SK-N-SH treated with all-trans-retinoic acid at 6 μM for 48 hours (cell line): ENCODE results near the gene LOX.

Source experiments
- ATAC-seq: fragments of 200-7000 bp; cut with Tn5 transposase; 3 replicates; pipeline ENCODE4 v1.9.1; 2020; ENCODE audit warnings: mild to moderate bottlenecking, moderate library complexity
- ARNTL ChIP-seq: fragments of 450-650 bp; formaldehyde crosslinking; IDR thresholded peaks from 2 replicates; pipeline ENCODE4 v1.5.0; 2020; ENCODE audit warnings: low read depth, mild to moderate bottlenecking, moderate library complexity, borderline replicate concordance
- BACH2 ChIP-seq: fragments of 250-450 bp; sonication (Bioruptor Pico); IDR thresholded peaks from 2 replicates; pipeline ENCODE4 v1.9.0; 2021; ENCODE audit warnings: mild to moderate bottlenecking, borderline replicate concordance
- CSDC2 ChIP-seq: fragments of 250-450 bp; sonication (Bioruptor Pico); IDR thresholded peaks from 2 replicates; pipeline ENCODE4 v1.5.0; 2020; ENCODE audit warnings: mild to moderate bottlenecking, moderate library complexity
- GLIS3 ChIP-seq: fragments of 250-450 bp; sonication (Bioruptor Pico); IDR thresholded peaks from 2 replicates; pipeline ENCODE4 v1.5.0; 2020; ENCODE audit warnings: mild to moderate bottlenecking, moderate library complexity
- ISL1 ChIP-seq: fragments of 250-450 bp; sonication (Bioruptor Pico); IDR thresholded peaks from 2 replicates; pipeline ENCODE4 v2.1.2; 2022; ENCODE audit warnings: mild to moderate bottlenecking, moderate library complexity
- OSR1 ChIP-seq: fragments of 250-450 bp; sonication (Bioruptor Pico); IDR thresholded peaks from 2 replicates; pipeline ENCODE4 v1.8.0; 2022; ENCODE audit warnings: moderate library complexity, mild to moderate bottlenecking, inconsistent platforms
- PPARA ChIP-seq: fragments of 250-450 bp; sonication (Bioruptor Pico); IDR thresholded peaks from 2 replicates; pipeline ENCODE4 v1.5.0; 2020; ENCODE audit warnings: mild to moderate bottlenecking, borderline replicate concordance
- RARB ChIP-seq: fragments of 250-450 bp; sonication (Bioruptor Pico); IDR thresholded peaks from 2 replicates; pipeline ENCODE4 v1.8.0; 2021; ENCODE audit warnings: mild to moderate bottlenecking, moderate library complexity
- SNAI2 ChIP-seq: fragments of 250-450 bp; sonication (Bioruptor Pico); IDR thresholded peaks from 2 replicates; pipeline ENCODE4 v1.5.0; 2020; ENCODE audit warnings: mild to moderate bottlenecking, moderate library complexity
- TCF4 ChIP-seq: fragments of 250-450 bp; sonication (Bioruptor Pico); IDR thresholded peaks from 2 replicates; pipeline ENCODE4 v1.8.0; 2021; ENCODE audit warnings: mild to moderate bottlenecking, moderate library complexity, borderline replicate concordance
- ZC3H10 ChIP-seq: fragments of 250-450 bp; sonication (Bioruptor Pico); IDR thresholded peaks from 2 replicates; pipeline ENCODE4 v1.5.1; 2021; ENCODE audit warnings: mild to moderate bottlenecking, moderate library complexity
- ZFP3 ChIP-seq: fragments of 250-450 bp; sonication (Bioruptor Pico); IDR thresholded peaks from 2 replicates; pipeline ENCODE4 v1.5.0; 2020; ENCODE audit warnings: mild to moderate bottlenecking, moderate library complexity
- ZFP30 ChIP-seq: fragments of 450-650 bp; formaldehyde crosslinking; IDR thresholded peaks from 2 replicates; pipeline ENCODE4 v1.5.0; 2022; ENCODE audit warnings: mild to moderate bottlenecking, moderate library complexity
- ZNF565 ChIP-seq: fragments of 450-650 bp; formaldehyde crosslinking; conservative IDR thresholded peaks from 2 replicates; pipeline ENCODE4 v1.5.0; 2020; ENCODE audit warnings: low read depth, mild to moderate bottlenecking, moderate library complexity
- ZNF70 ChIP-seq: fragments of 450-650 bp; formaldehyde crosslinking; IDR thresholded peaks from 2 replicates; pipeline ENCODE4 v1.5.0; 2020; ENCODE audit warnings: mild to moderate bottlenecking, moderate library complexity
- ZNF8 ChIP-seq: fragments of 450-650 bp; formaldehyde crosslinking; IDR thresholded peaks from 2 replicates; pipeline ENCODE4 v1.5.0; 2020; ENCODE audit warnings: mild to moderate bottlenecking, moderate library complexity
- TF ChIP-seq, protein P1 (sequence below): fragments of 250-450 bp; sonication (Bioruptor Pico); IDR thresholded peaks from 2 replicates; pipeline ENCODE4 v1.8.0; 2021; ENCODE audit warnings: low read depth, mild to moderate bottlenecking, moderate library complexity, borderline replicate concordance
- TF ChIP-seq, protein P2 (sequence below): fragments of 250-450 bp; sonication (Bioruptor Pico); IDR thresholded peaks from 2 replicates; pipeline ENCODE4 v1.8.0; 2020; ENCODE audit warnings: mild to moderate bottlenecking, moderate library complexity, borderline replicate concordance
- TF ChIP-seq, protein P3 (sequence below): fragments of 250-450 bp; sonication (Bioruptor Pico); IDR thresholded peaks from 2 replicates; pipeline ENCODE4 v1.5.0; 2020; ENCODE audit warnings: mild to moderate bottlenecking, moderate library complexity
- TF ChIP-seq, protein P4 (sequence below): fragments of 250-450 bp; sonication (Bioruptor Pico); IDR thresholded peaks from 2 replicates; pipeline ENCODE4 v1.5.1; 2021; ENCODE audit warnings: mild to moderate bottlenecking, moderate library complexity
- TF ChIP-seq, protein P5 (sequence below): fragments of 250-450 bp; sonication (Bioruptor Pico); IDR thresholded peaks from 2 replicates; pipeline ENCODE4 v1.5.1; 2020; ENCODE audit warnings: low read depth, mild to moderate bottlenecking, moderate library complexity

The LOX gene

DNA sequence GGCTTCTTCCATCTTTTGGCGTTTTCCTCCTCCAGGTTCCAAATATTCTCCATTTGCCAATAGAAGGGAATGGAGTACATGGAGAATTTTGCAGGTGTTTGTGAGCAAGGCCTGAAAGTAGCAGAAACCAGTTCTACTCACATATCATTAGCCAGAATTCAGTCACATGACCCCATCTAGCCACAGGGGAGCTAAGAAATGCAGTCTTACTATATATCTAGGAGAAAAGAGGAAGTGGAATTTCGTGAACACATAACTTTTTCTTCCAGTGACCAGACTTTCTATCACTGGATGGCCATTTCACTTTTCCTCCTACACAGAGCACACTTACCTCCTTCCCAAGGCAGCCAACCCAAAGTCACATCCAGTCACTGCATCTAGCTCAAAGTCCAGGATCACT, 55.1 kb downstream of the LOX start:
- no peak for ATAC-seq
- TF ChIP-seq, protein P1, sequence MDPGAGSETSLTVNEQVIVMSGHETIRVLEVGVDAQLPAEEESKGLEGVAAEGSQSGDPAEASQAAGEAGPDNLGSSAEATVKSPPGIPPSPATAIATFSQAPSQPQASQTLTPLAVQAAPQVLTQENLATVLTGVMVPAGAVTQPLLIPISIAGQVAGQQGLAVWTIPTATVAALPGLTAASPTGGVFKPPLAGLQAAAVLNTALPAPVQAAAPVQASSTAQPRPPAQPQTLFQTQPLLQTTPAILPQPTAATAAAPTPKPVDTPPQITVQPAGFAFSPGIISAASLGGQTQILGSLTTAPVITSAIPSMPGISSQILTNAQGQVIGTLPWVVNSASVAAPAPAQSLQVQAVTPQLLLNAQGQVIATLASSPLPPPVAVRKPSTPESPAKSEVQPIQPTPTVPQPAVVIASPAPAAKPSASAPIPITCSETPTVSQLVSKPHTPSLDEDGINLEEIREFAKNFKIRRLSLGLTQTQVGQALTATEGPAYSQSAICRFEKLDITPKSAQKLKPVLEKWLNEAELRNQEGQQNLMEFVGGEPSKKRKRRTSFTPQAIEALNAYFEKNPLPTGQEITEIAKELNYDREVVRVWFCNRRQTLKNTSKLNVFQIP = no peak
- no peak for TF ChIP-seq ARNTL (CRISPR knock-in tag)
- TF ChIP-seq TCF4 = no peak
- no peak for TF ChIP-seq SNAI2 (CRISPR knock-in tag)
- no peak for TF ChIP-seq BACH2 (CRISPR knock-in tag)
- no peak for TF ChIP-seq ZC3H10
- TF ChIP-seq OSR1 (CRISPR knock-in tag) = no peak
- TF ChIP-seq PPARA (CRISPR knock-in tag) = no peak
- TF ChIP-seq, protein P2, sequence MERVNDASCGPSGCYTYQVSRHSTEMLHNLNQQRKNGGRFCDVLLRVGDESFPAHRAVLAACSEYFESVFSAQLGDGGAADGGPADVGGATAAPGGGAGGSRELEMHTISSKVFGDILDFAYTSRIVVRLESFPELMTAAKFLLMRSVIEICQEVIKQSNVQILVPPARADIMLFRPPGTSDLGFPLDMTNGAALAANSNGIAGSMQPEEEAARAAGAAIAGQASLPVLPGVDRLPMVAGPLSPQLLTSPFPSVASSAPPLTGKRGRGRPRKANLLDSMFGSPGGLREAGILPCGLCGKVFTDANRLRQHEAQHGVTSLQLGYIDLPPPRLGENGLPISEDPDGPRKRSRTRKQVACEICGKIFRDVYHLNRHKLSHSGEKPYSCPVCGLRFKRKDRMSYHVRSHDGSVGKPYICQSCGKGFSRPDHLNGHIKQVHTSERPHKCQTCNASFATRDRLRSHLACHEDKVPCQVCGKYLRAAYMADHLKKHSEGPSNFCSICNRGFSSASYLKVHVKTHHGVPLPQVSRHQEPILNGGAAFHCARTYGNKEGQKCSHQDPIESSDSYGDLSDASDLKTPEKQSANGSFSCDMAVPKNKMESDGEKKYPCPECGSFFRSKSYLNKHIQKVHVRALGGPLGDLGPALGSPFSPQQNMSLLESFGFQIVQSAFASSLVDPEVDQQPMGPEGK (CRISPR knock-in tag) = no peak
- TF ChIP-seq, protein P3, sequence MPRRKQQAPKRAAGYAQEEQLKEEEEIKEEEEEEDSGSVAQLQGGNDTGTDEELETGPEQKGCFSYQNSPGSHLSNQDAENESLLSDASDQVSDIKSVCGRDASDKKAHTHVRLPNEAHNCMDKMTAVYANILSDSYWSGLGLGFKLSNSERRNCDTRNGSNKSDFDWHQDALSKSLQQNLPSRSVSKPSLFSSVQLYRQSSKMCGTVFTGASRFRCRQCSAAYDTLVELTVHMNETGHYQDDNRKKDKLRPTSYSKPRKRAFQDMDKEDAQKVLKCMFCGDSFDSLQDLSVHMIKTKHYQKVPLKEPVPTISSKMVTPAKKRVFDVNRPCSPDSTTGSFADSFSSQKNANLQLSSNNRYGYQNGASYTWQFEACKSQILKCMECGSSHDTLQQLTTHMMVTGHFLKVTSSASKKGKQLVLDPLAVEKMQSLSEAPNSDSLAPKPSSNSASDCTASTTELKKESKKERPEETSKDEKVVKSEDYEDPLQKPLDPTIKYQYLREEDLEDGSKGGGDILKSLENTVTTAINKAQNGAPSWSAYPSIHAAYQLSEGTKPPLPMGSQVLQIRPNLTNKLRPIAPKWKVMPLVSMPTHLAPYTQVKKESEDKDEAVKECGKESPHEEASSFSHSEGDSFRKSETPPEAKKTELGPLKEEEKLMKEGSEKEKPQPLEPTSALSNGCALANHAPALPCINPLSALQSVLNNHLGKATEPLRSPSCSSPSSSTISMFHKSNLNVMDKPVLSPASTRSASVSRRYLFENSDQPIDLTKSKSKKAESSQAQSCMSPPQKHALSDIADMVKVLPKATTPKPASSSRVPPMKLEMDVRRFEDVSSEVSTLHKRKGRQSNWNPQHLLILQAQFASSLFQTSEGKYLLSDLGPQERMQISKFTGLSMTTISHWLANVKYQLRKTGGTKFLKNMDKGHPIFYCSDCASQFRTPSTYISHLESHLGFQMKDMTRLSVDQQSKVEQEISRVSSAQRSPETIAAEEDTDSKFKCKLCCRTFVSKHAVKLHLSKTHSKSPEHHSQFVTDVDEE (CRISPR knock-in tag) = no peak
- TF ChIP-seq, protein P4, sequence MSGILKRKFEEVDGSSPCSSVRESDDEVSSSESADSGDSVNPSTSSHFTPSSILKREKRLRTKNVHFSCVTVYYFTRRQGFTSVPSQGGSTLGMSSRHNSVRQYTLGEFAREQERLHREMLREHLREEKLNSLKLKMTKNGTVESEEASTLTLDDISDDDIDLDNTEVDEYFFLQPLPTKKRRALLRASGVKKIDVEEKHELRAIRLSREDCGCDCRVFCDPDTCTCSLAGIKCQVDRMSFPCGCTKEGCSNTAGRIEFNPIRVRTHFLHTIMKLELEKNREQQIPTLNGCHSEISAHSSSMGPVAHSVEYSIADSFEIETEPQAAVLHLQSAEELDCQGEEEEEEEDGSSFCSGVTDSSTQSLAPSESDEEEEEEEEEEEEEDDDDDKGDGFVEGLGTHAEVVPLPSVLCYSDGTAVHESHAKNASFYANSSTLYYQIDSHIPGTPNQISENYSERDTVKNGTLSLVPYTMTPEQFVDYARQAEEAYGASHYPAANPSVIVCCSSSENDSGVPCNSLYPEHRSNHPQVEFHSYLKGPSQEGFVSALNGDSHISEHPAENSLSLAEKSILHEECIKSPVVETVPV (CRISPR knock-in tag) = no peak
- no peak for TF ChIP-seq ZFP3 (CRISPR knock-in tag)
- TF ChIP-seq ZNF8 (CRISPR knock-in tag) = no peak
- no peak for TF ChIP-seq ZNF70 (CRISPR knock-in tag)
- no peak for TF ChIP-seq CSDC2 (CRISPR knock-in tag)
- TF ChIP-seq ZNF565 (CRISPR knock-in tag) = no peak
- TF ChIP-seq ZFP30 (CRISPR knock-in tag) = no peak
- TF ChIP-seq, protein P5, sequence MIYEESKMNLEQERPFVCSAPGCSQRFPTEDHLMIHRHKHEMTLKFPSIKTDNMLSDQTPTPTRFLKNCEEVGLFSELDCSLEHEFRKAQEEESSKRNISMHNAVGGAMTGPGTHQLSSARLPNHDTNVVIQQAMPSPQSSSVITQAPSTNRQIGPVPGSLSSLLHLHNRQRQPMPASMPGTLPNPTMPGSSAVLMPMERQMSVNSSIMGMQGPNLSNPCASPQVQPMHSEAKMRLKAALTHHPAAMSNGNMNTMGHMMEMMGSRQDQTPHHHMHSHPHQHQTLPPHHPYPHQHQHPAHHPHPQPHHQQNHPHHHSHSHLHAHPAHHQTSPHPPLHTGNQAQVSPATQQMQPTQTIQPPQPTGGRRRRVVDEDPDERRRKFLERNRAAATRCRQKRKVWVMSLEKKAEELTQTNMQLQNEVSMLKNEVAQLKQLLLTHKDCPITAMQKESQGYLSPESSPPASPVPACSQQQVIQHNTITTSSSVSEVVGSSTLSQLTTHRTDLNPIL (CRISPR knock-in tag) = no peak
- no peak for TF ChIP-seq GLIS3 (CRISPR knock-in tag)
- TF ChIP-seq ISL1 (CRISPR knock-in tag) = no peak

DNA sequence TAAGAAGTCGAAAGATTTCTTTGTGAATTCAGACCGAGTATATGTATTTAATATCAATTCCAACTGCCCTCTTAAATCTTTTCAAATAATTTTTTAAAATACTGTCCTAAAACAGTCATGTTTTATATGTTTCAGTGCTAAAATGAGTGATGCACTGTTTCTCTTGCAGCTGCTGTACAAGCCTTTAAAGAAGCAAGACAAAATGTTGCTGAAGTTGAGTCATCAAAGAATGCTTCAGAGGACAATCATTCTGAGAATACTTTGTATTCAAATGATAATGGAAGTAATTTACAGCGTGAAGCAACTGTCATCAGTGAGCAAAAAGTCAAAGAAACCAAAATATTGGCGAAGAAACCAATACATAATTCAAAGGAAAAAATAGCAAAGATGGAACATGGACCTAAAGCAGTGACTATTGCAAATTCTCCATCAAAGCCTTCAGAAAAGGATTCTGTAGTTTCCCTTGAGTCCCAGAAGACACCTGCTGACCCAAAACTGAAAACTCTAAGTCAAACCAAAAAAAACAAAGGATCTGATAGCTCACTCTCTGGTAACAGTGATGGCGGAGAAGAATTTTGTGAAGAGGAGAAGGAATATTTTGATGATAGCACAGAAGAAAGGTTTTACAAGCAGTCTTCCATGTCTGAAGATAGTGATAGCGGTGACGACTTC, 58.0 kb downstream of the LOX start:
- no peak for TF ChIP-seq GLIS3 (CRISPR knock-in tag)
- TF ChIP-seq, protein P5 (CRISPR knock-in tag) = no peak
- TF ChIP-seq RARB (CRISPR knock-in tag) = no peak
- TF ChIP-seq, protein P2 (CRISPR knock-in tag) = no peak
- TF ChIP-seq OSR1 (CRISPR knock-in tag) = no peak
- TF ChIP-seq TCF4 = no peak
- TF ChIP-seq ZFP3 (CRISPR knock-in tag) = no peak
- TF ChIP-seq BACH2 (CRISPR knock-in tag) = no peak
- TF ChIP-seq, protein P4 (CRISPR knock-in tag) = no peak
- no peak for ATAC-seq
